Bronchial epithelial cell (primary cell): ENCODE measurements around the gene EVA1C. TPM values are rescaled to one million over a fixed set of nuclear protein-coding genes. Genes with fewer than 3 reads are reported as not detected.
A peak's percentile ranks its signal among the peaks of the same experiment; 100 is the strongest.

ENCODE experiments used
- DNase-seq: peaks from one replicate; pipeline ENCODE4 v3.0.0-alpha.2; 2010; ENCODE audit warnings: low read depth
- FAIRE-seq: peaks from 2 replicates; lab custom pipeline; 2011; peaks lifted over from hg19 to GRCh38; lab: Jason Lieb, UNC
- H3K27me3 ChIP-seq: 2 replicates; pipeline ENCODE4 v1.5.1; 2011; ENCODE audit warnings: low read length; ENCODE audit not compliant: control insufficient read depth, insufficient read depth
- H3K36me3 ChIP-seq: 2 replicates; pipeline ENCODE4 v1.5.1; 2011; ENCODE audit warnings: low read length; ENCODE audit not compliant: control insufficient read depth, insufficient read depth
- H3K4me3 ChIP-seq: 2 replicates; pipeline ENCODE4 v1.5.1; 2011; ENCODE audit warnings: mild to moderate bottlenecking, low read depth, low read length, control low read depth
- CTCF ChIP-seq: IDR thresholded peaks from 2 replicates; pipeline ENCODE4 v1.5.1; 2011; ENCODE audit warnings: mild to moderate bottlenecking, moderate library complexity, low read length, control low read depth, inconsistent platforms; ENCODE audit not compliant: insufficient read depth, severe bottlenecking
- total RNA-seq: library from RNA; depleted of rRNA; stranded (reverse); fragments of >200 nt; gene quantifications from 2 replicates; pipeline ENCODE4 v1.2.1, GENCODE V29; 2014

EVA1C gene
- total RNA-seq, 1 donor from 2014 or later: 9.0 TPM

GRCh38 chr21:32378956-32379355, 33.5 kb upstream of the EVA1C start:
- Histone ChIP-seq H3K27me3 (no peaks in the 10 kb centered on the region), H3K36me3 (peaks cover 28% of the 10 kb centered on the region), H3K4me3 (no peak overlapping the region)
- no peak for FAIRE-seq
- no peak for DNase-seq
- TF ChIP-seq CTCF: no peak

GRCh38 chr21:32380940-32381339, 31.6 kb upstream of the EVA1C start:
- no peak overlapping the region for H3K4me3 ChIP-seq
- DNase-seq (no peak), FAIRE-seq (no peak)

DNA sequence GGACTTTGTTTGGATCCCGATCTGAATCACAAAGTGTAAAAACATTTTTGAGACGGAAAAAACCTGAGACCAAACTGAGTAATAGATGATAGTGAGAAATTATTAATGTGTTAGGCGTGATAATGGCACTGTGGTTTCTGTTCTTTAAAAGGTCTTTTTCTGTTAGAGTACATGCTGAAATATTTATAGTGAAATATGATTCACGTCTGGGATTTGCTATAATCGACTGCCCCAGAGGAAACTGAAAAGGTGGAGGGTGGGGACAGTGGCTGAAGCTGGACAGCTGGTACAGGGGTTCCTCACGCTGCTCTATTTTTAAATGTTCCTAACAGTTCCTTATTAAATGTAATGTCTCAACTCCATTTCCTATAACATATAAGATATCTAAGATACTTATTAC, 30.9 kb upstream of the EVA1C start:
- TF ChIP-seq CTCF: no peak

More at GRCh38 chr21:32380940-32381339, 31.6 kb upstream of the EVA1C start:
- TF ChIP-seq CTCF: no peak
- Histone ChIP-seq H3K36me3 (peaks cover 29% of the 10 kb centered on the region), H3K27me3 (no peaks in the 10 kb centered on the region)

GRCh38 chr21:32382108-32382644, 30.3 kb upstream of the EVA1C start:
- Histone ChIP-seq H3K36me3 (peaks cover 29% of the 10 kb centered on the region), H3K27me3 (no peaks in the 10 kb centered on the region), H3K4me3 (no peak overlapping the region)
- TF ChIP-seq CTCF: no peak
- DNase-seq (peak; percentile 67), FAIRE-seq (no peak)

More for the DNA sequence above, 30.9 kb upstream of the EVA1C start:
- Histone ChIP-seq H3K36me3 (peaks cover 29% of the 10 kb centered on the region), H3K4me3 (no peak overlapping the region), H3K27me3 (no peaks in the 10 kb centered on the region)
- FAIRE-seq: no peak
- no peak for DNase-seq

- DNase-seq: no peak
- Histone ChIP-seq H3K27me3 (no peaks in the 10 kb centered on the region), H3K4me3 (no peak overlapping the region), H3K36me3 (peaks cover 20% of the 10 kb centered on the region)
- no peak for FAIRE-seq
- TF ChIP-seq CTCF: peak; percentile 11
Measured at GRCh38 chr21:32383812-32384211, 28.7 kb upstream of the EVA1C start.

- DNase-seq: peak; percentile 96
Measured at GRCh38 chr21:32386195-32386870, 26.2 kb upstream of the EVA1C start.

More at GRCh38 chr21:32386195-32386870, 26.2 kb upstream of the EVA1C start:
- Histone ChIP-seq H3K36me3 (peaks cover 12% of the 10 kb centered on the region), H3K4me3 (no peak overlapping the region), H3K27me3 (no peaks in the 10 kb centered on the region)
- peak; percentile 43 for FAIRE-seq
- no peak for TF ChIP-seq CTCF
